GM21381 (cell line): Measurements from ENCODE around the gene ERBB4.

Experiments used
- ATAC-seq: cut with Tn5 transposase; IDR thresholded peaks from one replicate; pipeline ENCODE4 v1.9.1; 2021; ENCODE audit warnings: mild to moderate bottlenecking, moderate library complexity; ENCODE audit not compliant: unreplicated experiment

ERBB4 gene

DNA sequence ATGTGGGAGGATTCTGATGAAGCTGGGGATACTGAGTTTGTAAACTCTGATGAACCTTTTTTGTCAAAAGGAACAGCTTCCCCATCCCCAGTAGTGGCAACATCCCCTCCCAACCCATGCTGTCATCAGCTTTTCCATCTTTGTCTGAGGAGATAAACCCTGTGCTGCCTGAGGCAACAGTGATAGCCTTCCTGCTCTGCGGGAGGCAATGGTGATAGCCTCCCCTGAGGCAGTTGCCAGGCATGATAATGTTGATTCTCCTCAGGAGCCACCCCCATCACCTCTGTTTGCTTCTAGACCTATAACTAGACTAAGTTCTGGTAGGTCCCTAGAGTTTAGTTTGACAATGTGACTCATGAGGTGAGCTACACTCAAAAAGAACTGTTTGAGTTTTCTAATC lies 97.5 kb downstream of the ERBB4 start:
- no peak for ATAC-seq

DNA sequence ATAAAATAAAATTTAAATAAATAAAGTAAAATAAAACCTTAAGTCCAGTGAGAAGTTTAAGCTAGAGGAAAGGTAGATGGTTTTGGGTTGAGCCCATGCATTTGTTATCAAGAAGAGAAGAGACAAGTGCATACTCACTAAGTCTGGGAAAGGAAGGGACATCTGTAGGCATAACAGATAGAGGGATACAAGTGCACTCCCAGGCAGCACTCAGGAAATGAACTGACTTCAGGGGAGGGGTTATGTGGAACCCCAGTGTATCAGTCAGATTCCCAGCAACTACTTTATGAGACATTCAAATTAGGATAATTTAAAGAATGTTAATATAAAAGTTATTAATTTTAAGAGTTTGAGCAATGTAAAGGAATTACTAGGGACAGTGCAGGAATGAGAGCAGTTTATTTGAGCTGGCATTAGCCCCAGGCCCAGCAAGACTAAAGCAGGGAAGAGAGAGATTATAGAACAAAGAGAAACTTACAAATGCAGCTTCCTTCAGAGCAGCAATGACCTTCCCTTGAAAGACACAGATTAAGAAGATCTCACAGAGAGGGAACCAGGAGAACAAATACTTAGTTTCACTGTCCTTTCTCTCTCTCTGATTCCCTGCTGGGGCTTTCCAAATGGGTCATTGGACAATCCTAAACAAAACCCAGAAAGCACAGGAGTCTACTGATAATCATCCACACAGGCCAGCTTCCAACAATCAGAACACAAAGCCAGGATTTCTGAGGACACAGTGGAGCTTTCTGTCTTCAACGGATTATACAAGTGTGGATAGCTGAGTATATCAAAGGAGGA lies 109.7 kb downstream of the ERBB4 start:
- ATAC-seq: no peak

DNA sequence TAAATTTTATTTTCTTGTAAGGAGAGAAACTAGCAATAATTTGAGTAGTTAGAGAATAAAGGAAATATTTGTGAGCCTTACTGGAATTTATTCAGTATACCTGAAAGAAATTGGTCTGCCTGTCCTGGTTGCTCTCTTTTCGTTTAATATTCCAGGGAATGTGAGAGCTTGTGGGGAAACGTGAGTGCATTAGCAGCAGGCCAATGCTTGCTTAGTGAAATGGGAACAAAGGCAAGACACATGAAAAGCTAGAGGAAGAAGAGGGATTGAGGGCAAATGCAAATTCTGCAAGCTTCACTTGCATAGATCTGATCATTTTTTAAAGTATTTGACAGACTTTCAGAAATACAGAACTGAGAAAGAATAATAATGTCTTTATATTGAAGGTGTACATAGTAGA lies 111.0 kb downstream of the ERBB4 start:
- no peak for ATAC-seq

DNA sequence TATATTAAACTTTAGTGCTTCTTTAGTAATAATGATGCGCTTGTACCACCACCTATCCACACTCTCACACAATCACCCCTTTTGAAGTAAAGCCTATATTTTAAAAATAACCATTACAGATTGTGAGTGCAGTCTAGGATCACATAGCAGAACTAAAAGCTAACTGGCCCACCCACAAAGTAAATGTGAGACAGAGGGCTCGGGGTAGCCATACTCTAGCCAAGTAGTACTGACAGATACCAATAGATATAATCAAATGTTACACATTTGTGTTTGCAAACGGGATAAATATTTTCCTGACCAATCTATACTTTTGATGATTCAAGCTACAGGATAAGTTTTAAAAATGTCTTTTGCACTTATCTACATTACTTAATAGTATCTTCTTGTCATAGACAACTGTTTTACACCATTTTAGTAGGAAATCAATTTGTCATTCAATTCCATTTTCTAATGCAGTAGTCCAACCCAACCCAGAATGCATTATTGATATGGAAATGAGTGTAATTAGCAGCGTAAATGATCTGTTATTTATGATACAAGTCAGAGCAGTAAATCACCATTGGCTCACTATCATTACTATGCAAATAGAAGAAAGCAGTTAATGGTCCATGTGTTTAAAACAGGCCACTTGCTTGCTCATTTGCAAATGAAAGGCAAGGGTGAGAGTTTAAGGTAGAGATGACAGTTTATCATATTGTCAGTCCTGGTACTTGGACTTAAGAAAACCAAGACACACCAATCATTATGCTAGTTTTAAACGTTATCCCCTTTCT lies 111.8 kb downstream of the ERBB4 start:
- no peak for ATAC-seq

DNA sequence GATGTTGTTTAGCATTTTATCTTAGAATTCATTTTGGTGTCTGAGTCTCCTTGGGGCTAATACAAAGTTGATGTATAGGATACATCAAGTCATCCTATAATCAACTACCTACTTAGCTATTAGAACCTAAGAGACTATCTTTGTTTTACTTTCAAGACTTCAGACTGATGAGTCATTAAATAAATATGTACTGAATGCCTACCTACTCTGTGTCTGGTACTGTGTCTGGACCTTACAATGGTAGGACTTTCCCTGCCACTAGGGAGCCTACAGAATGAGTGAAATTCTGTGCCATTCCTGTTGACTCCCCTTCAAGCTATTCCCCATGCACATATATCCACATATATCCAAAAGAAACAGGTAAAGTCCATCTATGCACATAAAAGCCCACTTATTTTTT lies 114.5 kb downstream of the ERBB4 start:
- ATAC-seq: no peak

DNA sequence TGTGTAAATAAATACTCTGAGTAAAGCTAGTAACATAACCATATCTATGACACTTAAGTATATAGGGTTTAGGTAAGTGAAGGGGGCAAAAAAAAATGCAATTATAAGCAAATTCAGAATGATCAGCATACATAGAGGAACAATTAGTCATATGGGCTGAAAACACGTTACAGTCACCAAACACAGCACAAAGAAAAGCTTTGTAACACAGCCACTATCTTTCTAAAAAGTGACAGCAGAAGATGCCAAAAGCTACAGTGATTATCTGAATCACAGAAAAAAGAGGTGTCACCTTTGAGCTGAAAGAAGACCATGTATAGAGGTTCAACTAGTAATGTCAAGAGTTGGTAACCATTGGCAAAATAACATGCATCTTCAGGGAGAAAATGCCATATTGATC lies 115.5 kb downstream of the ERBB4 start:
- no peak for ATAC-seq

DNA sequence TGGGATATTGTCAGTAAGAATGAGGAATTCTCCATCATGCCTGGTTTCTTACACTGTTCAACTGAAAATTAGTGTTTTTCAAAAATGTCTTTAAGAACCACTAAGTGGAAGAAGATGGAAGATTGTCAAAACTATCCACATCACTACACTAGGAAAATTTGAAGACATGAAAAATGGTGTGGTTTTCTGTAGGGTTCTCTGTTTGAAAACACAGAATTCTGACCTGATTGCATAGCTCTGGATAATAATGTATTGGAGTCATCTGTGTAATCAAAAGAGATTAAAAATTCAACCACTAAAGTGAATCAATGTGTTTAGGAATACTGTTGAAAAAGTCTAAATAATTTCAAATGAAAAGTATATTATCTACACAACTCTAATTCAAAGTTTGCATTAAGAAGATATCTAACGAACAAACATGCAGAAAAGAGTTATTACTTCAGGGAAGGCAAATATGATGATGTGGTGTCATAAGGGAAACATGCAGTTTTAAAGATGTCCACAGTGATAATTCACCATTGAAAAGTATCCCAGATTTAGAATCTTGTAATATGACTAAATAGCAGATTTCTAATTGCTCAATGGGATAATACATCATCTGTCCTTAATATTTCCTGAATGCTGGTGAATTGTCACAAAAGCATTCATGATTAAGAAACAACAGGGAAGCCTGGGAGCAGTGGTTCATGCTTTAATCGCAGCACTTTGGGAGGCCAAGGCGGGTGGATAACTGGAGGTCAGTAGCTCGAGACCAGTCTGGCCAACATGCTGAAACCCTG lies 116.9 kb downstream of the ERBB4 start:
- ATAC-seq: no peak

DNA sequence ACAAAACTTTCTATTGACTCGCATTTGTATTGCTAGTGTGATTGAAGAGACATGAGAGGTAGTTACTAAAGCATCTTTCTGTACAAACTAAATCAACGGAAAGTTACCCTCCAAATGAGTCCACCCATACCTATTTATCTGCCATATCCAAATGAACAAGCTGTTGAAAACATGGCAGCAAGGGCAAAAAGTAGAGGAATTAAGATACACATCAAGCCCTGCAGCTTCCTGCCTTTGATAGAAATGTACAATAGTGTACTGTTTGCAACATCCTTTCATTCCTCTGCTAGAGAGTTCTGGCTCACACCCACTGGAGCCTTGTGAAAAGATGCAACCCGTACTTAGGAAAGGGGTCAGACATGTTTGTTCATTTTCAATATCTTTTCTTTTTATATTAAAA lies 122.5 kb downstream of the ERBB4 start:
- no peak for ATAC-seq

DNA sequence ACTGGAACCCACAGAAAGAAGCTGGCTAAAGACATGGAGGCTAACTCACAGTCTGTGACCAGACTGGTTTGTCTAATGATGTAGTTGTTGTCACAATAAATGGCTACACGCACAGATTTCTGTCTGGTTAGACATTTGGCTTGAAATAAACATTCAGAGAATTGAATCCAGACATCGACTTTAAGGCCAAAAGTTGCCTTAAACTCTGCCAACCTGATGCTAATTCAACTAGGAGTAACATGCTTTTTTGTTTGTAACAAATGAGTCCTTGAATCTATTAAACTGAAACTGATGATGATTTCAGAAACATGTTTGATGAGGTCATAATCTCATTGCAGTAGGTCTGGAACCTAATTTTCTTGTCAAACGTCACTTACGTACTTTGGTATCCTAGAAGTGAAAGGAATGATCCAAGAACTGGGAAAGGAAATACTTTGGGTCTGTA lies 123.8 kb downstream of the ERBB4 start:
- ATAC-seq: no peak

DNA sequence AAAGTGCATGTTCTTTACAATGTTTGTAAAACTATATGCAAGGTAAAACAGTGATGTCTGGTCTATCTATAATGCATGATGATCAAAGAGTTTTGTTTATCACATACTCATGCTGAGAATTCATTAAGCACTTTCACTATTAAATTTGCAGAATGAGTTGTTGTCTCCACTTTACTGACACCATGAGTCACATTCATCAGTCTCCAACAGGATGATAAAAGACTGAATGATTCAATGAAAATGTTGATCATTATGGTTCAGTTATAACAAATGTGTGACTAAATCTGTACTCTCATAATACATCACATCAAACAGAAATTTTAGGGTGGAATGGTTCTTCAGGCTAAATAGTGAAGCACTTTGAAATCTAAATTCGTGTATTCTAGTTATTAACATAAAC lies 129.0 kb downstream of the ERBB4 start:
- no peak for ATAC-seq

DNA sequence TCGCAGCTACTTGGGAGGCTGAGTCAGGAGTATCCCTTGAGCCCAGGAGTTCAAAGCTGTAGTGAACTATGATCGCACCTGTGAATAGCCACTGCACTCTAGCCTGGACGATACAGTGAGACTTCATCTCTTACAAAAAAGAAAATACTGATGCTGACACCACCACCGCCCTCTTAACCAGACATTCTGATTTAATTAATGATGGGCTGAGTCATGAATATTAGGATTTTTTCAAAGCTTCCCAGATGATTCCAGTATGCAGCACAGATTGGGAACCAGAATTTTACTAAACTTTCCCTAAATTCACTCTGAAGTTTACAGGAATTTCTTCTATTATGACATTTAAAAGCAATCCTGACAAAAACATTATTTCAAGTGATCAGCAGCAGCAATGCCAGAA lies 130.1 kb downstream of the ERBB4 start:
- ATAC-seq: no peak

DNA sequence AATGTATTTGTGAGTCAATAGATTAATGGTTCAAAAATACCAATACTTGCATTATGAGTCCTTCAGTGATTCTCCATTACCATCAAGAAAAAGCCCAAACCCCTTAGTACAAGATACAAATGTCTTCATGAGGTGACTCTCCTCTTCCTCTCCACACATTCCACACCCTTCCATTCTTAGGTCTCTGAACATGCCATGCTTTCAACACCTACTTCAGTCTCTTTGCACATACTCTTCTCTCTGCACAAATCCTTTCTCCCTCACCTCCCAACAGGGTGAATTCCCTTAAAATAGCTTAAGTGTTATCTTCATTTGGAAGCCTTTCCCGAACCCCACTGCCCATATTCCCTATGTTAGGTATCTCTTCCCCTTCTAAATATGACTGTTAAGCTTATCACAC lies 131.9 kb downstream of the ERBB4 start:
- no peak for ATAC-seq

DNA sequence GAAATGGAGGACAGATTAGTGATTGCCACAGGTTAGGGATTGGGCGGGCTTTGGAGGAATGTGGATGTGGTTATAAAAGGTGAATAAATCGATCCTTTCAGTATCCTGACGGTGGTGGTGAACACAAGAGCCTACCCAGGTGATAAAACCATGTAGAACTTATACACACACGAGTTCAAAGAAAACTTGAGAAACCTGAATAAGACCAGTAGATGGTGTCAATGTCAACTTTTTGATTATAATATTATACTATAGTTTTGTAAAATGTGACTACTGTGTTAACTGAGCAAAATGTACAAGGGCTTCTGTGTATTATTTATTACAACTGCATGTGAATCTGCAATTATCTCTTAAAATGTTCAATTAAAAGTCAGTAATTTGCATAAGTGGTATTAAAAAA lies 136.3 kb downstream of the ERBB4 start:
- no peak for ATAC-seq

DNA sequence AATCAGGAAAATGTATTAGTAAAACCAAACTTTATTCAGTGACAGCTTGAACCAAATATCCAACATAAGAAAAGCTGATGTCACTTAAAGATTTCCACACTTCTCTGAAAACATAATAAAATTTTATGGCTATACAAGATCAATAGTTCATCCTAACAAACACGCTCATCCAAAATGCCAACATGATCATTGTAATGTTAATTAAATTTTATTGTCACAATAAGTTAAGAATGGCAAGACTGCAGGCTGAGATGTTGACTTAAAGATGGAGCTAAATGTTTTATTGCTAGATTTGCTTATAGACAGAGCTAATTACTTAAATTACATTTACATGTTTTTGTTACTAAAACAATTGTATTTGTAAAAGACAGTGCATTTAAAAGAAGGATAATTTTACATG lies 140.3 kb downstream of the ERBB4 start:
- no peak for ATAC-seq

DNA sequence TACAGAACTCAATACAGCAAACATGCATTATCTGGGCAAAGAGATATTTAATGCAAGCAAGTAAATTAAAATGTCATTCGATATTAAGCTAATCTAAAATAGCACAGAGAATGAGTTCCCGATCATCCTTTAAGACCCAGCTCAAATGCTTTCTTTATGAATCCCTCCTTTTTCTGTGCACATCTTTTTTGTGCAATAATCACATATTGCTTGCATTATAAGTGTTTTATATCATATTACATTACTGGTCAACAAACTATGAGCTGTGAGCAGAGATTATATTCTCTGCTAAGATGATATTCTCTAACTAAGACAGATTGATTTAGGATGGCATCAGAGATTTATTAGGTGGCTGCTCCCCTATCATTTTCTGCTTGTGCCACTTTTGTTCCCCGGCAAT lies 146.1 kb downstream of the ERBB4 start:
- no peak for ATAC-seq

DNA sequence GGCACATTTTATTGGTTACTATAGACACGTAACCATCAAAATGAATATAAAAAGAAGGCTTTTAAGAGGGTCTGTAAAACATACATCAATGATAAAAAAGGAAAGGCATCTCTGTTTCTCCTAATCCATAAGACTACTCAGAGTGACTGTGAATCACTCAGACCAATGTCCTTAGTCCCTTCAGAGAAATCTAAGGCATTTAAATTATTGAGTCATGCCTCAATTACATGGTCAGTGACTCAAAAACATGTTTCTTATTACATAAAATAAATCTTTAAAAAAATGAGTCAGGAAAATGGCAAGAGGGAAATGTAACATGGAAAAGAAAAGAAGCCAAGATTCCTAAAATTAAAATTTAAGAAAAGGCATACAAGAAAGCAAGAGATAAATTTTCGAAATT lies 146.6 kb downstream of the ERBB4 start:
- no peak for ATAC-seq

DNA sequence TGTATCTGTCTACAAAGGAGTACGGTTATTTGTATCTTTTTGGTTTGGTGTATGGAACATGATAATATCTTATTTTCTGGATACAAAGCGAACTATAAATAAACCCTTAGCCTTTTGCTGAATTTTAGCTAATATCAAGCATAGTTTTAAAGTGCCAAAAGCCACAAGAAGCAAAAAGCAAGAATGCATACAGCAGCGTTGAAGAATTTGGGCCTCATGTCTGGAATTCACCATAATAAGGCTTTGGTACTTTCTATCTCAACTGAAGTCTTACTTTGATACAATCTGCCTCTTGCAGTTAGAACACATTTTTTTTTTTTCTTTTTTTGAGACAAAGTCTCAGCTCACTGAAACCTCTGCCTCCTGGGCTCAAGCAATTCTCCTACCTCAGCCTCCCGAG lies 151.5 kb downstream of the ERBB4 start:
- ATAC-seq: no peak

DNA sequence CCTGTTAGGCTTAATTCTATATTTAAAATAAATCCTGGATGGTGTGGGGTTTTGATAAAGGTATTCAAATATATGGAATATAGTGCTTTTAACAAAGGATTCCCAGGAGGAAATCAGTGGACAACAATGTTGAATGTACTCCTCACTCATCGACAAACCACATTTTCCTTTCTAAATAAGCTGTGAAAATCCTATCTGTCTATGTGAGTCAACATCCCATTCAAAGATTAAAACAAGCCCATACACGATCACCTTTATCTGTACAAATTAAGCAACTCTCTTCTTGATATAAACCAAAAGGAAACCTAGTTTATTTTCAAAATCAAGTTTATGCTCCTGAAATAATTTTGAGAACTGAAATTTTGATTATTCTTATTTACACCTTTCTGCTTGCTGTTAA lies 153.4 kb downstream of the ERBB4 start:
- no peak for ATAC-seq

DNA sequence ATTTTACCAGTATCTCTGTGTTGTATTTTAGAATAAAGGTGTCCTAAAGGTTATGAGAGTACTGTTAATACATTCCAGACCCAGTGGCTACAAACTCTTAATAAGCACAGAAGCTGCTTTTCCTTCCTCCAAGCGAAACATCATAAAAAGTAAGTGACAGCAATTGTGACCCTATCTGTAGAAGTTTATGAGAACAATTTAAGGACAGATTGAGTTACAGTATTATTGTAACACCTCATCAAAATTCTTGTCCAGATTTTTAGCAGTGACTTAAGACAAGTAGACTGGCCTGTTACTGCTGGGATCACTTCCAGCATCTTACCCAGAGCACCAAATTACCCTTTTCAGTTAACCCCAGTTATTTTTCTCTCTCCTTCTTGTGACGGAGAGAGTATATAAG lies 154.6 kb downstream of the ERBB4 start:
- no peak for ATAC-seq

DNA sequence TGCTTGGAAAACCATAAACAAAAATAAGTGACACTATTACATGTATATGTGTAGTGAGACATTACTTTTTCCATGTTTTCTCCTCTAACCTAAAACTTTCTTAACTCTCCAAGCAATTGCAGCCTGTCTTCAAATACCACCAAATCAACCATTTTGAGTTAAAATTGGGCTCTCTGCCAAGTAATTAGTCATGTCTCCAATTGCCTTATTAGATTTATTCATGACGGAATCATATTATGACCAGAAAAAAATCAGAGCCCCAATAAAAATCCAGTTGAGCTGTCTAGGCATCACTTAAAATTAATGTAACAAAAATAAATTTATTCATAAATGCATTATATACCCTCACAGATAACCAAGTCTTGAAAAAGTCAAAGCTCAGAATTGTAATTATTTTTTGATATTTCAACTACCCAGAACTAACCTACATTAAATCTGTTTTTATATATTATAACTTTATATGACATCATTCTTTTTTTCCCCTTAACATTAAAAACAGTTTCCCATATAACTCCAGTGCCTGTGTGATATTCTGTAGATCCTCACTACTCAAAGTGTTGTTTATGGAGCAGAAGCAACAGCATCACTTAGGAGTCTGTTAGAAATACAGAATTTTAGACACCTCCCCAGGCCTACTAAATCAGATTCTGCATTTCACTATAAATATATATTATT lies 157.0 kb downstream of the ERBB4 start:
- no peak for ATAC-seq

DNA sequence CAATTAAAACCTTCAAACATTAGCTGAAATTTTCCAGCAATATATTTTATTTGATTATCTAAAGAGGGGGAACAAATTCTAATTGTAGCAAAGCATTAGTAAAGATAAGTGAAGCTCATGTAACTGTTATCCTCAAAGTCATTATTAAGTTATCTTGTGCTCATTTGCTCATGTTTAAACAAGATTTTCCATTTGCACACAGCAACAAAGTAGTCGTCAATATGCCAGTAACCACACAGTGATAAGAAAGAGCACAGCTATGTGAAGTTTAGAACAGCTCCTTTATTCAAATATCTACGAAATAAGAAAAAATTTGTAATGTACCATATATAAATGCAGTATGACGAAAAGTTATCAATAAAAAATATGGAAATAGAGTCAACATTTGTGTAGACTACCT lies 159.5 kb downstream of the ERBB4 start:
- no peak for ATAC-seq
